ENCODE results near the gene IFI6.
"Not testable (repeated sequence)": the region's sequence is repeated elsewhere in the genome, so short reads cannot be mapped to it uniquely, and the experiment has no call there.

IFI6 gene

GRCh38 chr1:27671964-27672749, at the start of gene IFI6:
IFI6 (minus strand) TSS chr1:27672192; CDS start chr1:27669314, 2,878 bp downstream.
- peak; percentile 52 for DNase-seq

GRCh38 chr1:27719286-27720251, 47.6 kb upstream of the IFI6 start:
- no peak for DNase-seq

GRCh38 chr1:27716262-27716895, 44.4 kb upstream of the IFI6 start:
- DNase-seq, result no peak

- DNase-seq, result no peak
Measured at GRCh38 chr1:27713869-27714513, 42.0 kb upstream of the IFI6 start.

- no peak for DNase-seq
Measured at GRCh38 chr1:27713139-27713725, 41.2 kb upstream of the IFI6 start.

- DNase-seq, result no peak
Measured at GRCh38 chr1:27710574-27710973, 38.6 kb upstream of the IFI6 start.

- no peak for DNase-seq
Measured at GRCh38 chr1:27705545-27705944, 33.6 kb upstream of the IFI6 start.

GRCh38 chr1:27704958-27705357, 33.0 kb upstream of the IFI6 start:
- DNase-seq, result no peak

GRCh38 chr1:27696835-27697234, 24.8 kb upstream of the IFI6 start:
- not testable (repeated sequence) for DNase-seq

- DNase-seq, result no peak
Measured at GRCh38 chr1:27690183-27690582, 18.2 kb upstream of the IFI6 start.

GRCh38 chr1:27689423-27690173, 17.6 kb upstream of the IFI6 start:
- DNase-seq, result no peak

GRCh38 chr1:27687906-27688305, 15.9 kb upstream of the IFI6 start:
- DNase-seq, result no peak

- DNase-seq, result no peak
Measured at GRCh38 chr1:27686223-27686990, 14.4 kb upstream of the IFI6 start.

GRCh38 chr1:27684176-27684575, 12.2 kb upstream of the IFI6 start:
- no peak for DNase-seq

- DNase-seq, result no peak
Measured at GRCh38 chr1:27682351-27682944, 10.5 kb upstream of the IFI6 start.

GRCh38 chr1:27681580-27681979, 9.6 kb upstream of the IFI6 start:
- DNase-seq, result not testable (repeated sequence)

- DNase-seq, result not testable (repeated sequence)
Measured at GRCh38 chr1:27680225-27680791, 8.3 kb upstream of the IFI6 start.

GRCh38 chr1:27678747-27679146, 6.8 kb upstream of the IFI6 start:
- DNase-seq, result no peak

- DNase-seq, result no peak
Measured at GRCh38 chr1:27676410-27676809, 4.4 kb upstream of the IFI6 start.

- DNase-seq, result no peak
Measured at GRCh38 chr1:27672750-27673112, 739 bp upstream of the IFI6 start.

Measured in stimulated activated CD4-positive, alpha-beta T cell treated with anti-CD3 and anti-CD28 coated beads, Interleukin-12 subunit alpha, Interleukin-12 subunit beta, amount 100 ng/mL, for 4 hours (primary cell).